ENCODE measurements around the gene HOXA9. TPM values are rescaled to one million over a fixed set of nuclear protein-coding genes. Genes with fewer than 3 reads are reported as not detected.

The HOXA9 gene
- total RNA-seq, 1 donor from 2014 or later: not detected

GRCh38 chr7:27174874-27175625 is 9.7 kb upstream of the HOXA9 start:
- no peak for DNase-seq (ENCODE audit: extremely low spot score, unreplicated experiment)
- Mint-ChIP-seq H3K27ac (ENCODE audit: unreplicated experiment) (no peak overlapping the region), H3K4me1 (ENCODE audit: unreplicated experiment) (peaks cover 13% of the 10 kb centered on the region), H3K27me3 (ENCODE audit: unreplicated experiment) (peaks cover 85% of the 10 kb centered on the region), H3K36me3 (ENCODE audit: unreplicated experiment) (no peaks in the 10 kb centered on the region), H3K4me3 (ENCODE audit: unreplicated experiment) (peak overlapping the region; percentile 32), H3K9me3 (ENCODE audit: unreplicated experiment) (no peaks in the 10 kb centered on the region)
- TF ChIP-seq, protein P1, sequence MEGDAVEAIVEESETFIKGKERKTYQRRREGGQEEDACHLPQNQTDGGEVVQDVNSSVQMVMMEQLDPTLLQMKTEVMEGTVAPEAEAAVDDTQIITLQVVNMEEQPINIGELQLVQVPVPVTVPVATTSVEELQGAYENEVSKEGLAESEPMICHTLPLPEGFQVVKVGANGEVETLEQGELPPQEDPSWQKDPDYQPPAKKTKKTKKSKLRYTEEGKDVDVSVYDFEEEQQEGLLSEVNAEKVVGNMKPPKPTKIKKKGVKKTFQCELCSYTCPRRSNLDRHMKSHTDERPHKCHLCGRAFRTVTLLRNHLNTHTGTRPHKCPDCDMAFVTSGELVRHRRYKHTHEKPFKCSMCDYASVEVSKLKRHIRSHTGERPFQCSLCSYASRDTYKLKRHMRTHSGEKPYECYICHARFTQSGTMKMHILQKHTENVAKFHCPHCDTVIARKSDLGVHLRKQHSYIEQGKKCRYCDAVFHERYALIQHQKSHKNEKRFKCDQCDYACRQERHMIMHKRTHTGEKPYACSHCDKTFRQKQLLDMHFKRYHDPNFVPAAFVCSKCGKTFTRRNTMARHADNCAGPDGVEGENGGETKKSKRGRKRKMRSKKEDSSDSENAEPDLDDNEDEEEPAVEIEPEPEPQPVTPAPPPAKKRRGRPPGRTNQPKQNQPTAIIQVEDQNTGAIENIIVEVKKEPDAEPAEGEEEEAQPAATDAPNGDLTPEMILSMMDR (IDR thresholded peaks at IDR 0.05): no peak

GRCh38 chr7:27173956-27174873 is 8.9 kb upstream of the HOXA9 start, which contains the start of gene HOXA10:
TSS of gene HOXA10 (minus strand) at chr7:27174320. CDS start at chr7:27174306, 14 bp downstream.
- Mint-ChIP-seq H3K27me3 (ENCODE audit: unreplicated experiment) (peaks cover 78% of the 10 kb centered on the region), H3K4me3 (ENCODE audit: unreplicated experiment) (peak within 1 kb of the TSS; percentile 57), H3K27ac (ENCODE audit: unreplicated experiment) (no peak within 1 kb of the TSS), H3K36me3 (ENCODE audit: unreplicated experiment) (no peaks in the 10 kb centered on the region), H3K4me1 (ENCODE audit: unreplicated experiment) (peaks cover 10% of the 10 kb centered on the region), H3K9me3 (ENCODE audit: unreplicated experiment) (no peaks in the 10 kb centered on the region)
- no peak for DNase-seq (ENCODE audit: extremely low spot score, unreplicated experiment)
- TF ChIP-seq, protein P1 (IDR thresholded peaks at IDR 0.05): no peak

DNA sequence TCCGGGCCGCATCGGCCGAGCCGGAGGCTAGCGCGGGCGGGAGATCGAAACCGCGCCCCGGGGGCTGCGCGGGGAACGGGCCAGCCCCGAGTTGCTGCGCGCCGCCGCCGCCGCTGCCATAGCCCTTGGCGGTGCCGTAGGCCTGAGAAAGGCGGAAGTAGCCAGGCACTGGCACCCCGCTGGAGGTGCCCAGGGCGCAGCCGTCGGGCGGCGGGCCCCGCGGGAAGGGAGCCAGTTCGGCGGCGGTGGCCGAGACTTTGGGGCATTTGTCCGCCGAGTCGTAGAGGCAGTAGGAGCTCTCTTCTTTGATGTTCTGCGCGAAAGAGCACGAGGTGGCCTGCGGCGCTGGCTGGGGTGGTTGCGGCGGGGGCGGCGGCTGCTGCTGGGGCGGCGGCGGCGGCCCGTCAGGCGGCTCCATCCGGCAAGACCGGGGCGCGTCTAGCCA is 8.2 kb upstream of the HOXA9 start:
- no peak for DNase-seq (ENCODE audit: extremely low spot score, unreplicated experiment)
- Mint-ChIP-seq H3K27me3 (ENCODE audit: unreplicated experiment) (peaks cover 78% of the 10 kb centered on the region), H3K36me3 (ENCODE audit: unreplicated experiment) (peaks cover 2% of the 10 kb centered on the region), H3K4me1 (ENCODE audit: unreplicated experiment) (peaks cover 13% of the 10 kb centered on the region), H3K27ac (ENCODE audit: unreplicated experiment) (no peak overlapping the region), H3K9me3 (ENCODE audit: unreplicated experiment) (no peaks in the 10 kb centered on the region), H3K4me3 (ENCODE audit: unreplicated experiment) (no peak overlapping the region)
- TF ChIP-seq, protein P1 (IDR thresholded peaks at IDR 0.05): no peak

DNA sequence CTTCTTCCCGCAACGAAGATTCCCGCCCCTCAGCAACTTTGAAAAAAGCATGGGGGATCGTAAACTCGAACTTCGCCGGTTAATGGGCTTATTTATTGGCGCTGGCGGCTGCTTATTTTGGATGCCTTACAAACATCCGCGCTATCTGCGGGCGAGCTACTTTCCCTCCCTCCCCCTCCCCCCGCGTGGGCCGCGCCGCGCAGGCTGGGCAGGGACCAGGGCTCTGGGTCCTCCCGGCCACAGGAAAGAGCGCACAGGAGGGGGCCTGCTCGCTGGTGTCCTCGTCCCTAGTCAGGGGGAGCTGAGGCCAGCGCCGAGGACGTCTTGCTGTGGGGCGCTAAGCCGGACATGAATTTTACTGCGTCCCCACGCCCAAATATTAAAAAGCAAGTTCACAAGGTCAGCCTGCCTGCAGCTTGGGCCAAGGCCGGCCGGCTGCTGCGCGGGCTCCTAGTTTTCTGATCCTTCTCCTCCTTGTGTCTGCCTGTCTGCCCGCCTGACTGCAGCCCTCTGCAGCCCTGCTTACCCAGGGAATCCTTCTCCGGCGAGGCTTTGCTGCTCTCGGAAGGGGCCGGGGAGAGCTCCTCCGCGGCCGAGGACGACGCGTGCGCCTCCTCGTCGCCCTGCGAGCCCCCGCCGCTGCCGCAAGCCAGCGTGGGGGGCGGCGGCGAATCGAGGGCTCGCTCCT is 7.6 kb upstream of the HOXA9 start:
- H3K36me3 Mint-ChIP-seq (ENCODE audit: unreplicated experiment): peaks cover 2% of the 10 kb centered on the region
- no peak overlapping the region for H3K27ac Mint-ChIP-seq (ENCODE audit: unreplicated experiment)
- peak overlapping the region; percentile 57 for H3K4me3 Mint-ChIP-seq (ENCODE audit: unreplicated experiment)
- H3K27me3 Mint-ChIP-seq (ENCODE audit: unreplicated experiment): peaks cover 78% of the 10 kb centered on the region
- TF ChIP-seq, protein P1 (IDR thresholded peaks at IDR 0.05): no peak
- DNase-seq (ENCODE audit: extremely low spot score, unreplicated experiment): no peak
- no peaks in the 10 kb centered on the region for H3K9me3 Mint-ChIP-seq (ENCODE audit: unreplicated experiment)
- peaks cover 13% of the 10 kb centered on the region for H3K4me1 Mint-ChIP-seq (ENCODE audit: unreplicated experiment)

All from osteocyte (in vitro differentiated cells).